Nephron progenitor cell (in vitro differentiated cells): Measurements from ENCODE around the gene BRD1.

ENCODE experiments used
- DNase-seq: peaks from one replicate; pipeline ENCODE4 v3.0.0; 2021
- H3K27ac Mint-ChIP-seq: 2 replicates; pipeline ENCODE4 v1.8.0; 2021; ENCODE audit warnings: mild to moderate bottlenecking, moderate library complexity, mixed read lengths
- H3K27me3 Mint-ChIP-seq: 2 replicates; pipeline ENCODE4 v1.8.0; 2021; ENCODE audit warnings: mild to moderate bottlenecking, low read depth, mixed read lengths; ENCODE audit not compliant: poor library complexity
- H3K36me3 Mint-ChIP-seq: 2 replicates; pipeline ENCODE4 v1.8.0; 2021; ENCODE audit warnings: low read depth, mixed read lengths
- H3K4me1 Mint-ChIP-seq: 2 replicates; pipeline ENCODE4 v1.8.0; 2021; ENCODE audit warnings: mixed read lengths
- H3K4me3 Mint-ChIP-seq: 2 replicates; pipeline ENCODE4 v1.8.0; 2021; ENCODE audit warnings: mild to moderate bottlenecking, moderate library complexity, mixed read lengths
- H3K9me3 Mint-ChIP-seq: 2 replicates; pipeline ENCODE4 v1.8.0; 2021; ENCODE audit warnings: mild to moderate bottlenecking, moderate library complexity, mixed read lengths
- TF ChIP-seq, protein P1 (sequence below): fragments of 200-600 bp; sonication (generic); IDR thresholded peaks from 2 replicates; pipeline ENCODE4 v1.5.0; 2021; ENCODE audit warnings: antibody characterized with exemption

The BRD1 gene

DNA sequence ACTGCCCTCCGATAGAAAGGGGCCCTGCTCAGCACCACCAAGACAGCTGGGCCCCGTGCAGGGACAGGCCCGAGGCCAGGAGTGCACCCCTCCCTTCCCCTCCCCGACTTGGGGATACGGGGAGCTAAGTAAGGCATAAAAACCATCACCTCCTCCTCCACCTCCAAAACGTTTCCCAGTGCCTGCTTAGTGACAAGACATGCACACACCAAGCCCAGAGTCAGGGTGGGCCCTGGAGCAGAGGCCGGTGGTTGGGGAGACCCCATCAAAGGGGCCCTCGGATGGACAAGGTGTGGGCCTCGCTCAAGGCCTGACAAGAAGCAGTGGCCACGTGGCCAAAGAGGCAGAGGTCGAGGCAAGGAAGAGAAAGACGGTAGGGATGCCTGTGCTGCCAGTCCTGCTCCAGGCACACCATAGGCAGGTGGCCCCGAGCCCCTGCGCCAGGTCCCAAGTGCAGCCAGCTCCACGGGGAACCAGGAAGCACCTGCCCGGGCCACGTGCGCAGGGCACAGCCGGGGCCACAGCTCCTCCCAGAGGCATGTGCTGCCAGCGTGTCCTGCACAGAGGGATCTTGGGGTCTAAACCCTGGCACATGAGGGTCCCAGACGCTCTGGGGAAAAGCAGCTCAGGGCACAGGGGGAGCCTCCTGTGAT lies 53.0 kb downstream of the BRD1 start:
- H3K9me3 Mint-ChIP-seq: no peaks in the 10 kb centered on the region
- no peak for DNase-seq
- peaks cover 39% of the 10 kb centered on the region for H3K36me3 Mint-ChIP-seq
- no peaks in the 10 kb centered on the region for H3K27me3 Mint-ChIP-seq
- peaks cover 5% of the 10 kb centered on the region for H3K4me1 Mint-ChIP-seq
- TF ChIP-seq, protein P1, sequence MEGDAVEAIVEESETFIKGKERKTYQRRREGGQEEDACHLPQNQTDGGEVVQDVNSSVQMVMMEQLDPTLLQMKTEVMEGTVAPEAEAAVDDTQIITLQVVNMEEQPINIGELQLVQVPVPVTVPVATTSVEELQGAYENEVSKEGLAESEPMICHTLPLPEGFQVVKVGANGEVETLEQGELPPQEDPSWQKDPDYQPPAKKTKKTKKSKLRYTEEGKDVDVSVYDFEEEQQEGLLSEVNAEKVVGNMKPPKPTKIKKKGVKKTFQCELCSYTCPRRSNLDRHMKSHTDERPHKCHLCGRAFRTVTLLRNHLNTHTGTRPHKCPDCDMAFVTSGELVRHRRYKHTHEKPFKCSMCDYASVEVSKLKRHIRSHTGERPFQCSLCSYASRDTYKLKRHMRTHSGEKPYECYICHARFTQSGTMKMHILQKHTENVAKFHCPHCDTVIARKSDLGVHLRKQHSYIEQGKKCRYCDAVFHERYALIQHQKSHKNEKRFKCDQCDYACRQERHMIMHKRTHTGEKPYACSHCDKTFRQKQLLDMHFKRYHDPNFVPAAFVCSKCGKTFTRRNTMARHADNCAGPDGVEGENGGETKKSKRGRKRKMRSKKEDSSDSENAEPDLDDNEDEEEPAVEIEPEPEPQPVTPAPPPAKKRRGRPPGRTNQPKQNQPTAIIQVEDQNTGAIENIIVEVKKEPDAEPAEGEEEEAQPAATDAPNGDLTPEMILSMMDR: no peak
- no peak overlapping the region for H3K27ac Mint-ChIP-seq
- H3K4me3 Mint-ChIP-seq: no peak overlapping the region

- H3K27ac Mint-ChIP-seq: no peak overlapping the region
- TF ChIP-seq, protein P1: no peak
- H3K36me3 Mint-ChIP-seq: peaks cover 34% of the 10 kb centered on the region
- H3K9me3 Mint-ChIP-seq: no peaks in the 10 kb centered on the region
- H3K4me3 Mint-ChIP-seq: no peak overlapping the region
- no peaks in the 10 kb centered on the region for H3K27me3 Mint-ChIP-seq
- DNase-seq: no peak
- peaks cover under 1% of the 10 kb centered on the region for H3K4me1 Mint-ChIP-seq
These were observed 53.6 kb downstream of the BRD1 start for GRCh38 chr22:49774046-49774445.

DNA sequence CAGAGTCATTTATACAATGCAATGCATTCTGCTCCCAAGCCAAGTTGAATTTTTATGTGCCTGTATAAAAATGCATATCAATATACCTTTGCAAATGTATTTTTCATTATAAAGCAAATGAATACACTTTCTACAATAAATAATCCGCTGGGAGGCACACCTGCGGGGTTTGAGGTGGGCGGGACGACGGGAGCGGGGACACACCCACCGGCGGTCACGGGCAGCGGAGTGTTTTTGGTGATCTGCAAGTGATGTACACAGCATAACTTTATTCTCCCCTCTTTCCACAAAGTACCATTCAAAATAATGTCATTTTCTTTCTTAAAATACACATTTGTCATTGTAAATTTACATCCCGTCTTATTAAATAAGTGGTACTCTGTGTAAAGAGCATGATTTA lies 54.1 kb downstream of the BRD1 start:
- Mint-ChIP-seq H3K27ac (no peak overlapping the region), H3K4me1 (no peaks in the 10 kb centered on the region), H3K9me3 (no peaks in the 10 kb centered on the region), H3K27me3 (no peaks in the 10 kb centered on the region), H3K36me3 (peaks cover 33% of the 10 kb centered on the region), H3K4me3 (no peak overlapping the region)
- TF ChIP-seq, protein P1: no peak
- DNase-seq: no peak

- no peak for DNase-seq
- no peaks in the 10 kb centered on the region for H3K27me3 Mint-ChIP-seq
- peaks cover under 1% of the 10 kb centered on the region for H3K9me3 Mint-ChIP-seq
- H3K36me3 Mint-ChIP-seq: peaks cover 29% of the 10 kb centered on the region
- TF ChIP-seq, protein P1: no peak
- no peak overlapping the region for H3K4me3 Mint-ChIP-seq
- H3K4me1 Mint-ChIP-seq: no peaks in the 10 kb centered on the region
- no peak overlapping the region for H3K27ac Mint-ChIP-seq
These were observed 55.0 kb downstream of the BRD1 start for GRCh38 chr22:49772692-49773091.

DNA sequence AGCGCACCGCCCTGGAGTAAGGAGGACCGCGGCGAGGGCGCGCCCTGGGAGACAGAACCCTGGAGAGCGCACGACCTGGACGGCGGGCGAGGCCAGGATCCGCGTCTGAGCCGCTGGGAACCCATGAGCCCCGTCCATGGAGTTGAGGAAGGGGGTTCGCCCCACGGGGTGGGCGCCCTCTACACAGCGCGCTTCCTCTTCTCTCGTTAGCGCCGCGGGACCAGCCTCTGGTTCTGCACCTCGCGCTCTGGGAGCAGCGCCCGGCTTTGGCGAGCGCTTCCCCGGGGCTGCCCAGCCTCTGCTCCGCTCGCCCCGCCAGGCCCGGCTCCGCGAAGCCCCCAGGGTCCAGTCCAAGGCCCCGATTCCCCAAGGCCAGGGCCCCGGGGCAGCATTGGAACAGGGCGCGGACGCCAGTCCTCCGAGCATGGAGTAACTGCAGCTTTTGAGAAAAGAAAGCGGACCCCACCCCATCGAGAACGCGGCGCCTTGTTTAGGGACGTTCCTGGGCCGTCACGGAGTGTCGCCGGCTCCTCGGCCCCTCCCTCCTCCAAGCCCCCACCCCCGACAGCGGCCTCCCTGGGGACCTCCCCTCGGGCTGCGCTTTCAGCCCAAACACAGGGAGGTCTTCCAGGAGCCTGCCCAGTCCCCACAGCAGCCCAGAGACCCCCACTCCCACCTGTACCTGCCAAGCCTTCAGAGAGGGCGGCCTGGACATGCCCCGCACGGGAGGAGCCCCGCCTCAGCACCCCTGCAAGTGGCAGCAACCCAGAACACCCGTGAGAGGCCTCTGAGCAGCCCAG lies 56.2 kb downstream of the BRD1 start:
- TF ChIP-seq, protein P1: no peak
- no peak for DNase-seq
- H3K4me1 Mint-ChIP-seq: no peaks in the 10 kb centered on the region
- H3K9me3 Mint-ChIP-seq: peaks cover 13% of the 10 kb centered on the region
- H3K27me3 Mint-ChIP-seq: peaks cover 2% of the 10 kb centered on the region
- H3K27ac Mint-ChIP-seq: no peak overlapping the region
- H3K36me3 Mint-ChIP-seq: peaks cover 38% of the 10 kb centered on the region
- no peak overlapping the region for H3K4me3 Mint-ChIP-seq
